ENCODE data around the gene MTHFR.
A peak's percentile ranks its signal among the peaks of the same experiment; 100 is the strongest.

MTHFR gene

GRCh38 chr1:11746092-11746491 is 59.7 kb downstream of the MTHFR start:
- peaks cover 0 to 42% of the 10 kb centered on the region in 2 experiments; a peak in 1 of 3 replicates for H3K36me3 ChIP-seq (ENCODE audit: control insufficient read depth in 2 of 2, insufficient read depth in 1 of 2, low read length in 2 of 2)
- POLR2A ChIA-PET = interaction anchor here (0.7 kb wide), 1 partner anchor 709 kb away, joined by 3 read pairs; no protein-coding TSS in a partner anchor
- H3K27ac ChIP-seq (ENCODE audit: extremely low read depth, low read depth, low read length) = no peak overlapping the region
- no peaks in the 10 kb centered on the region for H3K4me1 ChIP-seq (ENCODE audit: control insufficient read depth, insufficient read depth, low read length)
- no peak overlapping the region for H3K4me3 ChIP-seq (ENCODE audit: low read depth, low read length)
- TF ChIP-seq, protein P1, sequence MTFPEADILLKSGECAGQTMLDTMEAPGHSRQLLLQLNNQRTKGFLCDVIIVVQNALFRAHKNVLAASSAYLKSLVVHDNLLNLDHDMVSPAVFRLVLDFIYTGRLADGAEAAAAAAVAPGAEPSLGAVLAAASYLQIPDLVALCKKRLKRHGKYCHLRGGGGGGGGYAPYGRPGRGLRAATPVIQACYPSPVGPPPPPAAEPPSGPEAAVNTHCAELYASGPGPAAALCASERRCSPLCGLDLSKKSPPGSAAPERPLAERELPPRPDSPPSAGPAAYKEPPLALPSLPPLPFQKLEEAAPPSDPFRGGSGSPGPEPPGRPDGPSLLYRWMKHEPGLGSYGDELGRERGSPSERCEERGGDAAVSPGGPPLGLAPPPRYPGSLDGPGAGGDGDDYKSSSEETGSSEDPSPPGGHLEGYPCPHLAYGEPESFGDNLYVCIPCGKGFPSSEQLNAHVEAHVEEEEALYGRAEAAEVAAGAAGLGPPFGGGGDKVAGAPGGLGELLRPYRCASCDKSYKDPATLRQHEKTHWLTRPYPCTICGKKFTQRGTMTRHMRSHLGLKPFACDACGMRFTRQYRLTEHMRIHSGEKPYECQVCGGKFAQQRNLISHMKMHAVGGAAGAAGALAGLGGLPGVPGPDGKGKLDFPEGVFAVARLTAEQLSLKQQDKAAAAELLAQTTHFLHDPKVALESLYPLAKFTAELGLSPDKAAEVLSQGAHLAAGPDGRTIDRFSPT (tag by site-specific recombination; IDR thresholded peaks at IDR 0.05) = no peak
- no peak for TF ChIP-seq ZNF23 (tag by site-specific recombination; IDR thresholded peaks at IDR 0.05; ENCODE audit: borderline replicate concordance)
- TF ChIP-seq ZNF555 (tag by site-specific recombination; conservative IDR thresholded peaks at IDR 0.05) = no peak
- TF ChIP-seq ZFP37 (tag by site-specific recombination; IDR thresholded peaks at IDR 0.05) = no peak
- TF ChIP-seq ZNF645 (tag by site-specific recombination; IDR thresholded peaks at IDR 0.05) = no peak
- TF ChIP-seq SALL2 (tag by site-specific recombination; IDR thresholded peaks at IDR 0.05; ENCODE audit: borderline replicate concordance) = no peak
- TF ChIP-seq ZBTB7A (tag by site-specific recombination; IDR thresholded peaks at IDR 0.05; ENCODE audit: low read depth) = no peak
- TF ChIP-seq, protein P2, sequence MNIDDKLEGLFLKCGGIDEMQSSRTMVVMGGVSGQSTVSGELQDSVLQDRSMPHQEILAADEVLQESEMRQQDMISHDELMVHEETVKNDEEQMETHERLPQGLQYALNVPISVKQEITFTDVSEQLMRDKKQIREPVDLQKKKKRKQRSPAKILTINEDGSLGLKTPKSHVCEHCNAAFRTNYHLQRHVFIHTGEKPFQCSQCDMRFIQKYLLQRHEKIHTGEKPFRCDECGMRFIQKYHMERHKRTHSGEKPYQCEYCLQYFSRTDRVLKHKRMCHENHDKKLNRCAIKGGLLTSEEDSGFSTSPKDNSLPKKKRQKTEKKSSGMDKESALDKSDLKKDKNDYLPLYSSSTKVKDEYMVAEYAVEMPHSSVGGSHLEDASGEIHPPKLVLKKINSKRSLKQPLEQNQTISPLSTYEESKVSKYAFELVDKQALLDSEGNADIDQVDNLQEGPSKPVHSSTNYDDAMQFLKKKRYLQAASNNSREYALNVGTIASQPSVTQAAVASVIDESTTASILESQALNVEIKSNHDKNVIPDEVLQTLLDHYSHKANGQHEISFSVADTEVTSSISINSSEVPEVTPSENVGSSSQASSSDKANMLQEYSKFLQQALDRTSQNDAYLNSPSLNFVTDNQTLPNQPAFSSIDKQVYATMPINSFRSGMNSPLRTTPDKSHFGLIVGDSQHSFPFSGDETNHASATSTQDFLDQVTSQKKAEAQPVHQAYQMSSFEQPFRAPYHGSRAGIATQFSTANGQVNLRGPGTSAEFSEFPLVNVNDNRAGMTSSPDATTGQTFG (tag by site-specific recombination; IDR thresholded peaks at IDR 0.05; ENCODE audit: borderline replicate concordance) = no peak
- no peaks in the 10 kb centered on the region for H3K9me3 ChIP-seq (ENCODE audit: control insufficient read depth, insufficient read depth, low read depth, low read length)
- CTCF ChIA-PET = no interaction called here

- CTCF ChIA-PET = no interaction called here
- POLR2A ChIA-PET = no interaction called here
- no peaks in the 10 kb centered on the region for H3K4me1 ChIP-seq (ENCODE audit: control insufficient read depth, insufficient read depth, low read length)
Measured at GRCh38 chr1:11744287-11744686, 61.5 kb downstream of the MTHFR start.

DNA sequence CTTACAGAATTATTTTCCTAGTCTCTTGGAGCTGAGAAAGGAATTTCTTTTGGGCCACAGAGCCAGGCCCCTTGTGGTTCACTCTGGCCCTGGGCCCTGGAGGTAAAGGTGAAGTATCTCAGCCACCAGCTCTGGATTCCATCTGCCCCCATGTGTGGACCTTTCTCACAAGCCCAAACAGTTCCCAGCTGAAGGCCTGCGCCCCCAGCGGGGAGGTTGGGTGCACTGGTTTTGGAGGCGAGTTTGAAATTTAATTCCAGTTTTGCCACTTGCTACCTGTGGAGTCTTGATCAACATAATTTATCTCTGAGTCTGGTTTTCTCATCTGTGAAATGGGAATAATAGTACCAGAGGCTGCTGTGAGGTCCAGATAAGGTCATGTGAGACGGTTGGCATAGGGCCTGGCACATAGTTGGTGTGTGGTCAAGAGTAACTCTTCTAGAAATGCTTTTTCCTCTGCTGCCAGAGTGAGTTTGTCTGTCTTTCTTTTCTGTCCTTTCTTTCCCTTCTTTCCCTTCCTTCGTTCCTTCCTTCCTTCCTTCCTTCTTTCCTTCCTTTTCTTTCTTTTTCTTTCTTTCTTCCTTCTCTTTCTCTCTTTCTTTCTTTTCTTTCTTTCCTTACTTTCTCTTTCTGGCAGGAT is 63.7 kb downstream of the MTHFR start:
- no peaks in the 10 kb centered on the region for H3K9me3 ChIP-seq (ENCODE audit: control insufficient read depth, insufficient read depth, low read depth, low read length)
- ChIA-PET POLR2A (no interaction called here), CTCF (interaction anchor here (0.6 to 1.7 kb wide), 3 partner anchors 22 to 91 kb away, joined by 3 to 4 read pairs (median 3); no protein-coding TSS in a partner anchor)
- H3K36me3 ChIP-seq (ENCODE audit: control insufficient read depth in 2 of 2, insufficient read depth in 1 of 2, low read length in 2 of 2) = peaks cover 0 to 12% of the 10 kb centered on the region in 2 experiments; a peak in 1 of 3 replicates
- H3K4me3 ChIP-seq (ENCODE audit: low read depth, low read length) = no peak overlapping the region
- H3K27ac ChIP-seq (ENCODE audit: extremely low read depth, low read depth, low read length) = no peak overlapping the region
- H3K4me1 ChIP-seq (ENCODE audit: control insufficient read depth, insufficient read depth, low read length) = peaks cover 2% of the 10 kb centered on the region; the same call in 1 of the 2 replicates
- TF ChIP-seq SCRT2 (tag by site-specific recombination; IDR thresholded peaks at IDR 0.05) = 0 out of 2 replicates have a peak, but pooled peaks have one; percentile 9
- TF ChIP-seq ZNF341 (tag by site-specific recombination; IDR thresholded peaks at IDR 0.05; ENCODE audit: low read depth) = no peak
- TF ChIP-seq PRDM1 (tag by site-specific recombination; IDR thresholded peaks at IDR 0.05) = peak; percentile 73
- peak; percentile 90 for TF ChIP-seq ZNF366 (tag by site-specific recombination; conservative IDR thresholded peaks at IDR 0.05)
- 0 out of 2 replicates have a peak, but pooled peaks have one; percentile 38 for TF ChIP-seq ZNF747 (tag by site-specific recombination; IDR thresholded peaks at IDR 0.05)
- TF ChIP-seq ZNF132 (tag by site-specific recombination; IDR thresholded peaks at IDR 0.05; ENCODE audit: borderline replicate concordance) = no peak
- TF ChIP-seq ZNF404 (tag by site-specific recombination; IDR thresholded peaks at IDR 0.05) = no peak
- no peak for TF ChIP-seq ZNF169 (tag by site-specific recombination; IDR thresholded peaks at IDR 0.05)
- no peak for TF ChIP-seq ZNF558 (tag by site-specific recombination; IDR thresholded peaks at IDR 0.05)

More at GRCh38 chr1:11744287-11744686, 61.5 kb downstream of the MTHFR start:
- no peak overlapping the region for H3K4me3 ChIP-seq (ENCODE audit: low read depth, low read length)
- peaks cover 0 to 24% of the 10 kb centered on the region in 2 experiments; a peak in 1 of 3 replicates for H3K36me3 ChIP-seq (ENCODE audit: control insufficient read depth in 2 of 2, insufficient read depth in 1 of 2, low read length in 2 of 2)
- 0 out of 2 replicates have a peak, but pooled peaks have one; percentile 21 for TF ChIP-seq PRDM1 (tag by site-specific recombination; IDR thresholded peaks at IDR 0.05)
- TF ChIP-seq, protein P3, sequence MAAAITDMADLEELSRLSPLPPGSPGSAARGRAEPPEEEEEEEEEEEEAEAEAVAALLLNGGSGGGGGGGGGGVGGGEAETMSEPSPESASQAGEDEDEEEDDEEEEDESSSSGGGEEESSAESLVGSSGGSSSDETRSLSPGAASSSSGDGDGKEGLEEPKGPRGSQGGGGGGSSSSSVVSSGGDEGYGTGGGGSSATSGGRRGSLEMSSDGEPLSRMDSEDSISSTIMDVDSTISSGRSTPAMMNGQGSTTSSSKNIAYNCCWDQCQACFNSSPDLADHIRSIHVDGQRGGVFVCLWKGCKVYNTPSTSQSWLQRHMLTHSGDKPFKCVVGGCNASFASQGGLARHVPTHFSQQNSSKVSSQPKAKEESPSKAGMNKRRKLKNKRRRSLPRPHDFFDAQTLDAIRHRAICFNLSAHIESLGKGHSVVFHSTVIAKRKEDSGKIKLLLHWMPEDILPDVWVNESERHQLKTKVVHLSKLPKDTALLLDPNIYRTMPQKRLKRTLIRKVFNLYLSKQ (tag by site-specific recombination; IDR thresholded peaks at IDR 0.05; ENCODE audit: borderline replicate concordance) = no peak
- 0 out of 2 replicates have a peak, but pooled peaks have one; percentile 10 for TF ChIP-seq GLIS1 (tag by site-specific recombination; IDR thresholded peaks at IDR 0.05)
- TF ChIP-seq ZIC2 (tag by site-specific recombination; IDR thresholded peaks at IDR 0.05) = peak; percentile 56; the same call in 1 of the 2 replicates
- no peak for TF ChIP-seq HOXA7 (CRISPR knock-in tag; IDR thresholded peaks at IDR 0.05; ENCODE audit: borderline replicate concordance)
- no peaks in the 10 kb centered on the region for H3K9me3 ChIP-seq (ENCODE audit: control insufficient read depth, insufficient read depth, low read depth, low read length)
- H3K27ac ChIP-seq (ENCODE audit: extremely low read depth, low read depth, low read length) = no peak overlapping the region

All from HEK293 (cell line).